GM12878 (cell line): ENCODE measurements around the gene KRT12.

Experiments
- CREM ChIP-seq: IDR thresholded peaks from 2 replicates; pipeline ENCODE4 v1.6.1; 2014; ENCODE audit warnings: antibody characterized with exemption, low read depth
- CTCF ChIP-seq, 3 experiments: IDR thresholded peaks in 2 of 3; conservative IDR thresholded peaks in 1 of 3; 2 replicates each; pipeline ENCODE4 v1.5.1; 2011; ENCODE audit warnings: low read depth in 3 of 3, low read length in 3 of 3, mild to moderate bottlenecking in 3 of 3, control low read depth in 2 of 3, moderate library complexity in 2 of 3, inconsistent platforms in 1 of 3, mixed read lengths in 1 of 3; ENCODE audit not compliant: control insufficient read depth in 2 of 3, insufficient read depth in 1 of 3; ENCODE audit errors: extremely low read depth in 1 of 3
- EGR1 ChIP-seq, 2 experiments: IDR thresholded peaks; 1 replicate in 1 of 2; 2 replicates in 1 of 2; pipeline ENCODE4 v1.6.1; 2011 to 2012; ENCODE audit warnings: low read depth in 2 of 2, low read length in 2 of 2, borderline replicate concordance in 1 of 2, mild to moderate bottlenecking in 1 of 2, moderate library complexity in 1 of 2
- EZH2 ChIP-seq: IDR thresholded peaks from 2 replicates; pipeline ENCODE4 v1.6.1; 2012; ENCODE audit warnings: low read depth, mild to moderate bottlenecking, control low read depth, inconsistent platforms, low read length, borderline replicate concordance; ENCODE audit not compliant: control insufficient read depth
- FOS ChIP-seq: IDR thresholded peaks from 3 replicates; pipeline ENCODE4 v1.6.1; 2011; ENCODE audit warnings: borderline replicate concordance; ENCODE audit not compliant: insufficient read length; ENCODE audit errors: extremely low read depth
- FOXK2 ChIP-seq: fragments of 450-650 bp; IDR thresholded peaks from 2 replicates; pipeline ENCODE4 v1.6.1; 2017; ENCODE audit warnings: mild to moderate bottlenecking, moderate library complexity
- KDM1A ChIP-seq: fragments of 200-600 bp; sonication (generic); IDR thresholded peaks from 2 replicates; pipeline ENCODE4 v1.6.1; 2016; ENCODE audit warnings: borderline replicate concordance
- MTA3 ChIP-seq: IDR thresholded peaks from 2 replicates; pipeline ENCODE4 v1.6.1; 2012; ENCODE audit warnings: low read length, inconsistent platforms, borderline replicate concordance
- NFIC ChIP-seq: IDR thresholded peaks from 2 replicates; pipeline ENCODE4 v1.6.1; 2012; ENCODE audit warnings: low read depth, mild to moderate bottlenecking, inconsistent platforms, low read length, moderate library complexity
- POLR2A ChIP-seq: IDR thresholded peaks from 2 replicates; pipeline ENCODE4 v1.6.1; 2011; ENCODE audit warnings: low read depth, mild to moderate bottlenecking, low read length
- SP1 ChIP-seq: IDR thresholded peaks from one replicate; pipeline ENCODE4 v1.6.1; 2011; ENCODE audit warnings: low read depth, low read length
- SUZ12 ChIP-seq: fragments of 200-600 bp; sonication (generic); IDR thresholded peaks from one replicate; pipeline ENCODE4 v1.6.1; 2018; ENCODE audit warnings: antibody characterized with exemption, mild to moderate bottlenecking; ENCODE audit not compliant: unreplicated experiment
- ZNF687 ChIP-seq: fragments of 450-650 bp; IDR thresholded peaks from 2 replicates; pipeline ENCODE4 v1.6.1; 2017; ENCODE audit warnings: mild to moderate bottlenecking, moderate library complexity

GRCh38 chr17:40812639-40813038, 54.4 kb downstream of the KRT12 start:
- TF ChIP-seq MTA3 (no peak), POLR2A (no peak), CTCF (IDR thresholded peaks at IDR 0.05 in 2 of 3, conservative IDR thresholded peaks at IDR 0.05 in 1 of 3; ENCODE audit: control insufficient read depth in 2 of 3, extremely low read depth in 1 of 3, insufficient read depth in 1 of 3, low read depth in 3 of 3, low read length in 3 of 3) (no peak), EGR1 (IDR thresholded peaks at IDR 0.05; ENCODE audit: borderline replicate concordance in 1 of 2, low read depth in 2 of 2, low read length in 2 of 2) (no peak), EZH2 (no peak), NFIC (no peak), CREM (no peak), KDM1A (no peak), SUZ12 (no peak), FOXK2 (no peak), FOS (no peak), SP1 (no peak), ZNF687 (no peak)
